GM18508 (cell line): ENCODE measurements around the gene FAM78B.

Source experiments
- ATAC-seq: cut with Tn5 transposase; IDR thresholded peaks from one replicate; pipeline ENCODE4 v1.9.1; 2021; ENCODE audit warnings: moderate number of reproducible peaks; ENCODE audit not compliant: insufficient read depth, unreplicated experiment

FAM78B gene

DNA sequence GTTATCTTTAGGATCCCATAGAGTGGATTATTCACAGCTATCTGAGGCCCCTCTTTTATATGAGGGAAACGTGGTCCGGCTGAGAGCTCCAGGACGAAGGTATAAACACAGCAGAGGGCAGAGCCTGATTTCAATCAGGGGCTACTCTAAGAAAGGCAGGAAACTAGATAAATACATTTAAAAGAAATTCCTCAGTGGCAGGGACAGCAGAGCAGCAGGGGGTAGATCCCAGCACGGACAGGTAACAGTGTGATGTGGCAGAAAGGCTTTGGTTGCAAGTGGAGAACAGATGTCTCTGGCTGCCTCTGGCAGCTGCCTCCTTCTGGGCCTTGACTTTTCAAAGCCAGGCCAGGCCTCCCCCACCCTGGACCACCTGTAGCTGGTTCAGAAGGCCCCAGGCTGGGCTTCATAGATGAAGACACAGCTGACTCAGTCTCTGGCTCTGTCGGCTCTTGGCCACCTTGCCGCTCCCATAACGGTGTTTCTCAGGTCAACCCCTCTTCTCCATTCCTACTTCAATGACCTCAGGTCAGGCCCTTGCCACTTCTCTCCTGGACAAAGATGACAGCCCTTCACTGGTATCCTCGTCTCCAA is 43.8 kb downstream of the FAM78B start:
- no peak for ATAC-seq

DNA sequence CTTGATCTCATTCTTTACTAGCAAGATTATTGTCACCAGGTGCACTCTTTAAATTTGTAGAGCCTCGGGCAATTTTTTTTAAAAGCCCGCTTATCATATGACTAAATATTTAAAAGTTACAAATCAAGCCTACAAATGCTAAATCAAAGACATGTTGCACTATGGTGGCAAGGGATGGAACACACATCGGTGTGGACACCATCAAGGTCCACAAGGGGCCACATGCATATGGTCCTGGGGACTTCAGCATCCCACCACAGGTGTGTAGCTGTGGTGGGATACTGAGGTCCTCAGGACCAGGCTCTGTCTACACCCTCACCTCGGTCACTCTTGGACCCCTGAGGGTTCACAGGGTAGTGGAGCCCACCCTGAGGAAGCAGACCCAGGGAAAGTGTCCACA is 45.8 kb downstream of the FAM78B start:
- no peak for ATAC-seq

DNA sequence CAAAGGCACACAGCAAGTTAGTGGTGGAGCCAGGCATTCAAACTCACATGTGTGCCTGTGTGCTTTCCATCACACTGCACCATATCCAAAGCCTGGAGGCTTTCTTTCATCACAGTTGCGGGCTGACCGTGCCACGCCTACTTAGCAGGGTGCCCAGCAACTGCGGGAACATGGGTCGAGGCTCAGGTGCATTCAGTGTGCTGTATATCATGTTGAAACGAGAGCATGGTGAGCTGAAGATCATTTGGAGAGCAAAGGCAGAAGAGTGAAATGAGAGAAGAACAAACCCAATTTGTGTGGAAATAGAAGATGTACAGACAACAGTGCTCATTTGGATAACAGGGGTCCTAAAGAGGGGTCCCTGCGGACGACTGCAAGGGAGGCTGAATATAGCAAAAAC is 46.5 kb downstream of the FAM78B start:
- no peak for ATAC-seq

DNA sequence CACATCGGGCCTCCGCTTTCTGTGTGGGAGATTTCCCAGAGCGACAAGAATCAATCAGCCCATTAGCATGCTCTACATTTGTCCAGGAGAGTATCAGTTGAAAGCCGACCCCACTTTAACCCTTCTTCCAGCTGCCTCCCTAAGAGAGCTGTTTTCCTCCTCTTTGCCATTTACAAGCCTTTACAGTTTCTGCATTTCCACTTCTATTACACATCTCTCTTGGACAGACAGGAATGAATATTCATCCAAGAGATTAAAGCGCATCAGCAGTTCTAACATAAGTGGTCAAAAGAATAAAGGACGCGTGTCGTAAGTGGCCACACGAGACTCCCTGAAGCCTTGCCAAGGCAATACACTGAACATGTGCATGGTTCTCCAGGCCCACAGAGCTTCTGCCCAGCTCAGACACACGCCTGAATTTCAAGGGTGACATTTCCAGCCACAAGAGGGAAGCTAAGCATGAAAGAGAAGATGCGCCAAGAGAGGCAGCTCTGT is 47.3 kb downstream of the FAM78B start:
- no peak for ATAC-seq

DNA sequence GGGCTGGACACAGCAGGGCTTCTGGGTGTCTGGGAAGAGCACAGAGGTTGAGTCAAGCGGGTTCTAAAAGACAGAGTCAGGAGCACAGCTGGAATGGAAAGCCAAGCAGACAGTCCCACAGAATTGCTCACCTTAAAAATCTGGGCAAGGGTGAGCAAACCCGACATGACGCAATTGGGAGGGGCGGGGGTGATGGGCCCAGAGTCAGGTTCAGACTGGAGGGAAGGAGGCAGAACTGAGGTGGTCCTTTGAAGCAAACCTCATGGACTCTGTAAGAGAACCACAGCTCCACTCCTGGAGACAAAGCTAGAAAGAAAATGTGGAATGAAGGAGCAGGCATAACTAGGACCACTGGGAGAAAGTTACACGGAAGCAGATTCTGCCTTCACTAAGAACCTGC is 49.0 kb downstream of the FAM78B start:
- ATAC-seq, result no peak

DNA sequence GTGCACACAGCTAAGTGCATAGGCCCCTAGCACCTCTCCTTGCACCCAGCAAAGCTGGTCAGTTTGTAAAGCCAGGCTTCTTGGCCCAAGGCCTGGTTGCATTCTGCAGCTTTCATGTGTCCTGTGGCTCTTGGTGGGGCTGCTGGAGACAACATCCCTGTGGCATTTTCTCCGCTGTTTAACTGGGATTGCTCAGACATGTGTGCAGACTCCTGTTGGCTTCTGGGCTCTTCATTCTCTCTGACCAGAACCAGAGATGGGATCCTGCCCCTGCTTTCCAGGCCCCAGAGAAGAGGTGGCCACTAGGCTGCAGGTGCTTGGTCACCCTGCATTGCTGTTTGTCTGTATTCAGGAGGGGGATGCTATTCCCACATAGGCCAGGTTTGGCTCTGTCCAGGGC is 50.8 kb downstream of the FAM78B start:
- no peak for ATAC-seq

DNA sequence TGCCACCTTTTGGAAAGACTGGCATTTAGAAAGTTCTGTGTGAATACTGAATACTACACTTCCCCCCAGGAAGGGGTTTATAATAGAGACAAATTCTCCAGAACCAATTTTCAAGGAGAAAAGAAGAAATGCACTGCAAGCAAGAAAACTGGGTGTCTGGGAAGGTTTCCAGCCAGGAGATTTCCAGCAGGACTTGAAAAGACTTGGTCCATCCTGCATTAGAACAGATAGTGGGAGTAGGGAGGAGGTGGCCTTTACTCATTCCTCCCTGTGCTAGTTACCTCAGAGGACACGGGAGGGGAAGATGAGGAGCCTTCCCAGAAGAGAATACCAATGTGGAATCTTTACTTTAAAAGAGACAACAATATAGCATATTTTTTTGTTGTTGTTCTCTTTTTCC is 52.4 kb downstream of the FAM78B start:
- no peak for ATAC-seq

DNA sequence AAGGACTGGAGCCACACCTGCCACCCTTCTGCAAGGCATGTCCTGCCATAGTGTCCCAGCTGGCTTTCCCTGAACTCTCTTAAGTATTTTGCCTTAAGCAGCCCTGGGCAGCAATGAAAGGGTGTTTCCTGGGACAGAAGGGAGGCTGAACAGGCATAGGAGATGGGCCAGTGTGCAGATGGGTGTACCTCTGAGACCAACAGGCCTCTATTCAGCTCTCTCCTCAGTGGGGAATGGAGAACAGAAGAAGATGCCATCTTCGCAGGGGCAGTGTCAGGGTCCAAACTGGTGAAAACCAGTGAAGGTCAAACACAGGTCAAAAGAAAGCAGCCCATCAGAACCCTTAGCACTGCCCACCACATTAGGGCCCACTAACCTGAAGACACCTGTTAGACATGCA is 53.2 kb downstream of the FAM78B start:
- ATAC-seq, result no peak

DNA sequence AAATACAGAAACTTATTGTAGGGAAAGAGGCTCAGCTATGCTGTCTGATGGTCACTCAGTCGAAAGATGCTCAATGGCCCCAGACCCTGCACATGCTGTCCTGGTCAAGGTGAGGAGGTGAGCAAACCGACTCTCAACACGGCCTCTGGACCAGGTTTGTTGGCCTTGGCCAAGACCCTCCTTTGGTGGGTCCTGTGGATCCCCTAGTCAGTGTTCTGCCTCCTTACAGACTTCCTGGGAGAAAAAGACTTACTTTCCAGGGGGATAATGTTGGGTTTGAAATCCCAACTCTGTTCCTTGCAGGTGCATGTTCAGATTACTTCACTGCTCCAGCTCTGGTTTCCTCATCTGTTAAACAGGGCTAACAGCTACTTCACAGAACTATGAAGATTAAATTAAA is 53.8 kb downstream of the FAM78B start:
- no peak for ATAC-seq

DNA sequence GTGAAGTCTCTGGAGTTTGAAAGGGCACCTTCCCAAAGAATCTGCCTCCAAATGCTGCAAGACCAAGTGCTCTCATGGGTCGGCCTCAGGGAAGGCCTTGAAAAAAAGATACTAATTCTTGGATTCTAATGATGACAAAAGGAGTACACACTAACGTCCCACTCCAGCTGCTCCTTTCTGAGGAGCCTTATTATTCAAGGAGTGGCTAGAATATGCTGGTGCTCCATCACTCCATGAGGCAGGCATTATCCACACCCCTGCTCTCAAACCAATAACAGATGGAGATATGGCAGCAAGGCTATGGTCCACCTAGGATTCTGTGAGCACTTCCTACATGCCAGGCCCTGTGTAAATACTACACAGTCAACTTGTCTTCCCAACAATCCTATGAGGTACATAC is 54.4 kb downstream of the FAM78B start:
- ATAC-seq, result no peak

DNA sequence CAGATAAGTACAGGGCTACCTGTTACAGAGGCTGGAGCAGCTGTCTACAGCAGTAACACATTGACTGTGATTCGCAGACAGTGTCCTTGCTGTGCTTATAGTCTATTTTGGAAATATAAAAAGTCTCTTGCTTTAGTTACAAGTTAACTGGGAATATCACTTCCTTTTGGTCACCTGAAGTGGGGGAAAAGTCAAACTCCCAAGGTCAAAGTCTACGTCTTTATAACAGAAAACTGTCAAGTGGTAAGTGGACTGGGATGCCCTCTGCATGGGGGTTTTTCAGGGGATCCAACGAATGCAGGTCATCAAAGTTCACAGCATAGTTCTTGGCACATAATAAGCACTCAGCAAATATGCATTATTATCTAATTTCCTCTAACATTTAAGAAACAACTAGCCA is 55.4 kb downstream of the FAM78B start:
- no peak for ATAC-seq

DNA sequence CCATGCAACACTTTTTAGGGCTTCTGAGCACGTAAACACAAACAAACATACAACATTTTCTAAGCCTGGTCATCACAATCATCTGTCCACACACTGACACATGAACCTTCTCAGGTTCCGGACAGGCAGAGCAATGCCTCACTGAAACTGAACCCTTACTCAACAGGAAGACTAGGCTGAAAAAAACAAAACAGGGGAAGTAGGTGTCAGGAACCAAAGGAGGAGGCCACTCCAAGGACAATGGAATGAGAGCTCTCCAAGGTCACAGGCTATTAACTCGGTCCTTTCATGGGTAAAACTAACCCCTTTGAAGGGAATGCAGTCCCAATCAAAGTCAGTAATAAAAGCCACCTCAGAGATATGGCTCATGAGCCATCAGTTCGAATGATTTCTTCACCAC is 76.6 kb downstream of the FAM78B start:
- no peak for ATAC-seq

DNA sequence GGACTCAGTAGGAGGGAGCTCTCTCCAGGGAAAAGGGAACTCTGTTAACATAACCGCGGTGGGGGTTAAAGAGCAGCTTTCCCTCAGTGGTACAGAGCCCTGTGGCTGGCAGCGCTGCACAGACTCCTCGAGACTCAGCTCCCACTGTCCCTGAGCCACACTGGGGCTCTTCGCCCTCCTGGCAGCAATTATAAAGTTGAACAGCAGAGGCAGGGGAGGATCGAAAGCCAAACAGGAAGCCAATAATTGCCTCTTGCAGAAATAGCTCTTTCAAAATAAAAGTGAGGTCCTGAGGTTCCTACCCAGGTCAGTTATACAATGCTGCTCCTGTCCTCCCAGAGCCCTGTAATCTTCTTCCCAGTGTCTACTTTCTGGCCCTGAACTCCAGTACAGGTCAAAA is 77.0 kb downstream of the FAM78B start:
- ATAC-seq, result peak; percentile 76

DNA sequence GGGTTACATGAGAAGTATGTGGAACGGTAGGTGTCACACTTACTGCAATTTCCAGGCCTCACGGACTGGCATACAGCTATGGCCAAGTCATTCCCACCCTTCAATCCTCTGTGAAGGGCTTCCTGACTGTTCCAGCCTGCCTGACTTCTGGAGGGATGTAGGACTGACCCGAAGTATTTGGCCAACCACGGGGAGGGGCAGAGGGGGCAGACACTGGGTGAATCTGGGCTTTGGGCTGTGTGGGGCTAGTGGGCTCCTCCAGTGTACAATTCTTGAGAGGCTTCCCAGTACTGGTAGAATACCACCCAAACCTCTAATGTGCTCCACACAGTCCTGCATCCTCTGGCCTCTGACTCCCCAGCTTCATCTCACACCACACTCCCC is 78.2 kb downstream of the FAM78B start:
- ATAC-seq, result no peak

DNA sequence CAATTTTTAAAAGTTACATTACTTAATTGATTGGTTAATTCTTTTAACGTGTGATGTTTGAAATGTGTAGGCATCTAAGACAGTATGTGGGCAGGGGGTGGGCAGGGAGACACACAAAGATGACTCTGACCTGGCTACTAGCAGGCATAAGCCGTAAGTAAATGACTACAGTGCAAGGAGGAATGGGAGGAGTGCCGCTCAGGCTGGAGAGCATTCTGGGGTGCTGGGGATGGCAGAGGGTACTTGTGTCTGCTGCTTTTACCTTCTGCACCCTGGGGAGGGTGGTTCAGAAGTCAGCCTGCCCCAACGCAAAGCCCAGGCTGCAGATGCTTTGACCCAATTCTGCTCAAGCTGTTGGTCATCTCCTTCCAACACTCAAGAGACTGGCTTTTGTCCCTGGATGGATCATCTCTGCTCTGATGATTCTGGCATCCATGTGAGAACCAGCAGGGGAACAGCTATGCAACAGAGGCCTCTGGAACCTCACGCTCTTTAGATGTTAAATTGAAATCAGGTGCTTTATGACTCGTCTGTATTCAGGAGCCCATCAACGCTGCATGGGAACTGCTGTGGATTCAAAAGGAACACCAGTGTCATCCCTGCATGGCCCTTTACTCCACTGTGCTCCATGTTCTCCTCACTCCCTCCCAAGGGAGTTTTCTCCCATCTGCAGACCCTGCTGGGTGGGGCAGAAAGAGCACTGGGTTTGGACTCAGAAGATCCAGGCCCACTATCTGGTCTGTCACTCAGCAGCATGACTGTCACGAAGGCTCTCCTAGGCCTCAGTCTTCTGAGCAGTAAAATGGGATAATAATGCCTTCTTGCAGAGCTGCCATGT is 78.8 kb downstream of the FAM78B start:
- no peak for ATAC-seq

DNA sequence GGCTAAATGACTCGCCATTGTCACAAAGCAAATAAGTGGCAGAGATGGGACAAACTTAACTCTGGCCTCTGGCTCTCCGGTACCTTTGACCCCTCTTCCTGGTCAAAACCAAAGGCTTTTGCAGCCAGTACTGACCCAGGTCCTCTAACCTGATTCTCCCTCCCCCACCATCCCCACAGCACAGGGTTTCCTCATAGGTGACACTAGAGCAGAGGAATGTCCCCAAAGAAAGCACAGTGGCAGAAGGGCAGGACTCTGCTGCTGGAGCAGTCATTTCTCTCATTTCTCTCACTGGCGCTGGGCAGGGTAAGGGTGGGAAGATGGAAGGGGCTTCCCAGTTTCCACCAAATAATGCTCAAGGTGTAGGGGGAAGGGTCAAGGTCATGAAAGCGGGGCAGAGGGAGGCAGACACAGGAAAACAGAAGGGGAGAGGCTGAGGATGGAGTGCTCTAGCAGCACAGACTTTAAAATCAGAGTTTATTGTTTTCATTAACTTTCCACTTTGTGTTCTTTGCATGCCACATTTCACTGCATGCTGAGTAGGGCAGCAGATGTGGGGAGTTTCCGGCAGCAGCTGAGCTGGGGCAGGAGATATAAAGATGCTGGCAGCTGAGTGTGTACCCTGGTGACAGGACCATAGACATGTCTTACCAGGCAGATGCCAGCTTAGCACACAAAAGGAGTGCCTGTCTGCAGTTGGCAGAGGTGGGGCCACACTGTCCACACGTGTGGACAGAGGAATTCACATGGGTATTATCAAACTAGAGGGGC is 80.5 kb downstream of the FAM78B start:
- ATAC-seq, result no peak

DNA sequence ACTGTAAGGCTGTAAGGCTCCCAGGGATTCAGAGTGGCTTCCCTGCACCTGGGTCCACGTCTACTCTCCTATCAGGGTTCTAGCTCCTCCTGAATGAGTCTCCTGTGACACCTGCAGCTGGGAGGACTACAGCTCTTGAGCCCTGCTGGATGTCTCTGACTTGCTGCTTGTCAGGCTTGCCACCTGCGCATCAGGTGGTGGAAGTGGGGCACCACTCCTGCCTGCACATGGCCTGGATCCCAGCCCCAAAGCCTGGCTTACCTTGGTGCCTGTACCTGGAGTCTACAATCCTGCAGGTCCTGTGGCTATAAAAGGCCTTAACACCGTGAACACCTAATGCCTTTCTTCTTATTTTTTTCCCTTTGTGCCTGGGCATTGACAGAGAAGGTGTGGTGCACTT is 82.2 kb downstream of the FAM78B start:
- no peak for ATAC-seq

DNA sequence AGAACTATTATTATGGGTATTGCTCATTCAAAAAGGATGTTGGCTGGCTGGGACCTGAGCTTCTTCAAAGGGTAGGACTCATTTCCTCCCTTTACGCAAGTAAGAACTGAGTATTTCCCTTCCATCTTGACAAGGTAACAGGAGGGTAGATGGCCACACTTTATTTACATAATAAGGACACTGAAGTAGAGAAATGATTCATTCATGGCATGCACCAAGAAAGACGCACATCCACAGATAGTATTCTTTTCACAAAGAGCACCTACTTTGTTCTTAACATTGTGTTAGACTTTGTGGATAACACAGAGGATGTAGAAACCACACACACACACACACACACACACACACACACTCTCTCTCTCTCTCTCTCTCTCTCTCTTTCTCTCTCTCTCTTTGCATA is 82.9 kb downstream of the FAM78B start:
- no peak for ATAC-seq

DNA sequence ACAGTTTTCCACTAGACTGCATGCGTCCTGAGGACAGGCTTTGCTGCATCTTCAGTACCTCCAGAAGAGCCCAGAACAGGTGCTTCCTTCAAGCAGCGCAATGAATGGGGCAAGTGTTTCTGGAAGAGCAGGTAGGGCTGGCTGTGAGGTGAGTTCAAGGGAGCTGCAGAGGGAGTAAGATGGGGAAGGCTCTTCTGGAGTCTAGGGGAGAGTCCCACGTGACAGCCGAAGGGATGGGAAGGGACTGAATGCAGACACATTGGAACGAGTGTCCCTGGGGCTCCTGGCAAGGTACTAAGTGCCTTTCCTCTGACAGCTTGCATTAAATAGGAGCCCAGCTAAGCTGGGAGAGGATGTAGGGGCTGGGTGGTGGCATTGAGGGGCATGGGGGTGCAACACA is 84.2 kb downstream of the FAM78B start:
- no peak for ATAC-seq

DNA sequence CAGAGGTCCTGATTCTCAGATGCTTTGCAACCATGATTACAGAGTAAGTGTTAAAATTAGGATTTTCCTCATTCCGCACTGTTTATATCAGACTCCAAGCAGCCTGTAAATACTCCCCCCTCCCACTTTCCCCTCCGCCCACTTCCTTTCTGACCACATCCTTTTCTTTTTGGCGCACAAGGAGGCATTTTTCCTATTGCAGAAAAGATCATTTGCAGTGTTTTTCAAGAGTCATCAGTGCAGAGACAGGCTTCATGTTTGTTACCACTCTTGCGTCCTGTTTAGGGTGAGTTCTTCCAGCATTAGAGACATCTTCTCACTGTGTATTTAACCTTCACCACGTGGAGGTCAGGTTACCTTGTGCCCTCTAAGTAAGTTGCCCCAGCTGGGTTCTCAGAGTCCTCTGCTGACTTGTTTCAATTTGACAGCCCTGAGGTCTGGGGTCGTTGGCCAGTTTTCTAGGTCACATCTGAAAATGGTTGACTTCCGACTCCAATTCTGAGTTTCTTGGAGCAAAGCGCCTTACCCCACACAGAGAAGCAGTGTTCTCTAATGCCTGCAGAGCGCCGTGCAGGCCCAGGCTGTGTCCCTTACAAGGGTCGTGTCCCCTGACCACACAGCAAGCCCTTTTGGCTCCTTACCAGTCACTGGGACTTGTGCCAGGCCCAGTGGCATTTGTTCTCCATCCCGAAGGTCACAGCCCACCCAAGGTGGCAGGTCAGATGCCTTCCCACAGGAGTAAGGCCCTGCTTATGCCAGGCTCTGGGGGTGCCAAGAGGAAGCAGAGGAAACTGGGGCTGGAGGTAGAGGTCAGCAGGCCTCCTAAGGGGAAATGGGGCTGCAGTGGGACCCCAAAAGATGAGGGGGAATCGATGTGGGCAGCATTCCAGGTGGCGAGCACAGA is 85.6 kb downstream of the FAM78B start:
- no peak for ATAC-seq
